ENCODE results near the gene F8A3. TPM values are rescaled to one million over a fixed set of nuclear protein-coding genes. Genes with fewer than 3 reads are reported as not detected.
"Not testable (repeated sequence)": the region's sequence is repeated elsewhere in the genome, so short reads cannot be mapped to it uniquely, and the experiment has no call there.

F8A3 gene
- total RNA-seq: not detected
- long read RNA-seq, partial matches to known transcripts: 0 of 1 reads
- long read RNA-seq, other reads (novel, unspliced or antisense): 0 of 1 reads

- ATAC-seq (ENCODE audit: poor library complexity): peak; percentile 91
- DNase-seq; intact Hi-C loops (cut with DNase I): not testable (repeated sequence)
Observed at GRCh38 chrX:155458471-155458870, at the start of gene F8A3. Gene F8A3 (minus strand): TSS chrX:155458620. CDS start chrX:155458600, 20 bp downstream.

- no peak for DNase-seq
Observed at GRCh38 chrX:155505296-155505695, 46.9 kb upstream of the F8A3 start.

GRCh38 chrX:155495134-155495533 lies 36.7 kb upstream of the F8A3 start:
- DNase-seq; ATAC-seq (ENCODE audit: poor library complexity): not testable (repeated sequence)

More at GRCh38 chrX:155505296-155505695, 46.9 kb upstream of the F8A3 start:
- intact Hi-C loops (cut with DNase I): no loop called here
- no peak for ATAC-seq (ENCODE audit: poor library complexity)

GRCh38 chrX:155491421-155491820 lies 33.0 kb upstream of the F8A3 start:
- DNase-seq; intact Hi-C loops (cut with DNase I): not testable (repeated sequence)
- peak; percentile 85 for ATAC-seq (ENCODE audit: poor library complexity)

More at GRCh38 chrX:155495134-155495533, 36.7 kb upstream of the F8A3 start:
- intact Hi-C loops (cut with DNase I): not testable (repeated sequence)

- intact Hi-C loops (cut with DNase I); DNase-seq; ATAC-seq (ENCODE audit: poor library complexity): not testable (repeated sequence)
Observed at GRCh38 chrX:155477136-155477535, 18.7 kb upstream of the F8A3 start.

GRCh38 chrX:155466269-155466938 lies 8.0 kb upstream of the F8A3 start:
- ATAC-seq (ENCODE audit: poor library complexity); DNase-seq; intact Hi-C loops (cut with DNase I): not testable (repeated sequence)

GRCh38 chrX:155460501-155460900 lies 2.1 kb upstream of the F8A3 start:
- DNase-seq; ATAC-seq (ENCODE audit: poor library complexity); intact Hi-C loops (cut with DNase I): not testable (repeated sequence)

GRCh38 chrX:155457761-155458447 lies 516 bp downstream of the F8A3 start:
- DNase-seq; intact Hi-C loops (cut with DNase I): not testable (repeated sequence)
- ATAC-seq (ENCODE audit: poor library complexity): peak; percentile 91

- ATAC-seq (ENCODE audit: poor library complexity) (no peak), DNase-seq (no peak)
- intact Hi-C loops (cut with DNase I): no loop called here
Observed at GRCh38 chrX:155441097-155441496, 17.3 kb downstream of the F8A3 start.

GRCh38 chrX:155435744-155436112 lies 22.7 kb downstream of the F8A3 start:
- no peak for DNase-seq
- no peak for ATAC-seq (ENCODE audit: poor library complexity)
- intact Hi-C loops (cut with DNase I): no loop called here

GRCh38 chrX:155434906-155435743 lies 23.3 kb downstream of the F8A3 start:
- ATAC-seq (ENCODE audit: poor library complexity) (no peak), DNase-seq (peak; percentile 42)

GRCh38 chrX:155417769-155418168 lies 40.7 kb downstream of the F8A3 start:
- DNase-seq (no peak), ATAC-seq (ENCODE audit: poor library complexity) (no peak)
- intact Hi-C loops (cut with DNase I): no loop called here

More at GRCh38 chrX:155434906-155435743, 23.3 kb downstream of the F8A3 start:
- intact Hi-C loops (cut with DNase I): no loop called here

Small RNA genes within 50 kb of the gene (microRNA-seq; reads per million reads assigned to microRNA genes)
- not detected for gene MIR1184-3

Other genes starting within 250 kb of the F8A3 start
- 72.7 TPM for gene VBP1, start 242.2 kb downstream of the F8A3 start, total RNA-seq
- gene RAB39B, start 194.1 kb downstream of the F8A3 start, total RNA-seq: not detected
- gene CLIC2, start 124.0 kb downstream of the F8A3 start, total RNA-seq: 10.7 TPM
- not detected for gene F8A2, start 76.5 kb downstream of the F8A3 start, total RNA-seq
- 0.83 TPM for gene SPRY3, start 154.0 kb upstream of the F8A3 start, total RNA-seq
- gene TMLHE, start 154.3 kb upstream of the F8A3 start, total RNA-seq: 38.8 TPM

Data from Right ventricle myocardium superior (tissue), 1 donor.